Heart left ventricle (tissue), 13 donors: ENCODE data around the gene FBXO42.

Experiments
- POLR2A ChIP-seq, 2 donors: fragments of 450-650 bp; IDR thresholded peaks; one replicate each; pipeline ENCODE4 v1.6.1; 2017; ENCODE audit warnings: antibody characterized with exemption in 2 of 2, mild to moderate bottlenecking in 2 of 2, moderate library complexity in 2 of 2
- TF ChIP-seq, protein P1 (sequence below), 12 donors: fragments of 200-600 bp; sonication (generic) in 4 of 12; IDR thresholded peaks; one replicate each; pipeline versions ENCODE4 v1.5.0 to v1.8.0; 2018 to 2022; ENCODE audit warnings: antibody characterized with exemption in 12 of 12, mild to moderate bottlenecking in 5 of 12
- donor health status: ischemic (EF 13 %, LVEDD 7.1; RV severe dilation, severe dysfunction).
- donor health status: DM: no; HTN: yes; CAD: no.
- donor health status: DM: no; HTN: no; CAD: no.
- donor health status: ischemic (EF 25% LVEDD 6.9; RV normal size, moderate dysfunction).
- donor health status: ischemic (EF 25% LVEDD 5.7; RV mildly dilated, moderate dysfunction).
- donor health status: ischemic (EF 35%, LVEDD 5.7; RV mildly dilated, moderate dysfunction).
- donor health status: nonischemic (EF 11% LVEDD 7.7; RV severe dilation, severe dysfunction).
- donor health status: DM: yes; HTN: yes; CAD: no.
- donor health status: PGD.
- donor health status: ischemic (EF 29% LVEDD 5.4; RV normal size, mild dysfunction).
- donor health status: nonischemic (EF 23%, LVEDD 6.1; RV moderate dilation, normal function).

DNA sequence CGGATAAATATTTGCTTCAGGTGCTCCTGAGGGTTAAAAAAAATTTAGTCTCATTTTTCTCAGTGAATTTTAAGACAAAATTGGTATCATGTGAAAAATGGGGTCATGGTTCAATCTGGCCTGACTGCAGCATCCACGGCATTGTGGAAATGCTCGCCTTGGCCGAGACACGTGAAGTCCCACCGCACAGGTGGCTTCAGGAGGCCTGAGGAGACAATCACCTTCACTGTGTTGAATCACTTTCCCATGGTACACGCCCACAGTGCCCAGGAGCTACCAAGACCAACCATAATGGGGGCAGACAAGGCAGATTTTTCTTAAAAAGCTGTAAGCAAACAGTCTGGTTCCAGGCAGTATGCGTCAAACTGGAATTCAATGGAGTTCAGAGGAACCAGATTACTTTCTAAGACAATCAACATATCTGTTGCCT is 104.3 kb downstream of the FBXO42 start:
- TF ChIP-seq, protein P1, sequence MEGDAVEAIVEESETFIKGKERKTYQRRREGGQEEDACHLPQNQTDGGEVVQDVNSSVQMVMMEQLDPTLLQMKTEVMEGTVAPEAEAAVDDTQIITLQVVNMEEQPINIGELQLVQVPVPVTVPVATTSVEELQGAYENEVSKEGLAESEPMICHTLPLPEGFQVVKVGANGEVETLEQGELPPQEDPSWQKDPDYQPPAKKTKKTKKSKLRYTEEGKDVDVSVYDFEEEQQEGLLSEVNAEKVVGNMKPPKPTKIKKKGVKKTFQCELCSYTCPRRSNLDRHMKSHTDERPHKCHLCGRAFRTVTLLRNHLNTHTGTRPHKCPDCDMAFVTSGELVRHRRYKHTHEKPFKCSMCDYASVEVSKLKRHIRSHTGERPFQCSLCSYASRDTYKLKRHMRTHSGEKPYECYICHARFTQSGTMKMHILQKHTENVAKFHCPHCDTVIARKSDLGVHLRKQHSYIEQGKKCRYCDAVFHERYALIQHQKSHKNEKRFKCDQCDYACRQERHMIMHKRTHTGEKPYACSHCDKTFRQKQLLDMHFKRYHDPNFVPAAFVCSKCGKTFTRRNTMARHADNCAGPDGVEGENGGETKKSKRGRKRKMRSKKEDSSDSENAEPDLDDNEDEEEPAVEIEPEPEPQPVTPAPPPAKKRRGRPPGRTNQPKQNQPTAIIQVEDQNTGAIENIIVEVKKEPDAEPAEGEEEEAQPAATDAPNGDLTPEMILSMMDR (IDR thresholded peaks at IDR 0.05) = no peak
- no peak for TF ChIP-seq POLR2A (IDR thresholded peaks at IDR 0.05)
